K562 (cell line): Measurements from ENCODE around the gene TLR5. TPM values are rescaled to one million over a fixed set of nuclear protein-coding genes. Genes with fewer than 3 reads are reported as not detected.

ENCODE experiments used
- CHD1 ChIP-seq: fragments of 200-600 bp; sonication (generic); IDR thresholded peaks from one replicate; pipeline ENCODE4 v1.6.1; 2012; ENCODE audit warnings: mild to moderate bottlenecking, moderate library complexity, low read length, inconsistent platforms
- CHD7 ChIP-seq: fragments of 200-600 bp; sonication (generic); IDR thresholded peaks from one replicate; pipeline ENCODE4 v1.6.1; 2012; ENCODE audit warnings: mild to moderate bottlenecking, low read depth, low read length, inconsistent platforms
- SRSF7 ChIP-seq: fragments of 200-400 bp; formaldehyde crosslinking; optimal IDR thresholded peaks from 2 replicates; pipeline ENCODE3; 2017; ENCODE audit warnings: mild to moderate bottlenecking, low read depth, low read length
- ZNF408 ChIP-seq: fragments of 250-450 bp; sonication (Bioruptor Pico); IDR thresholded peaks from 2 replicates; pipeline ENCODE4 v1.4.0; 2020; ENCODE audit warnings: low read depth, mild to moderate bottlenecking, moderate library complexity
- polyA plus RNA-seq, 8 experiments: library from polyadenylated mRNA; depleted of rRNA in 4 of 8; stranded (reverse) in 5 of 8; unstranded in 3 of 8; fragments of >200 nt; fragmentation: Nextera tagmentation in 2 of 8; fragmentation: Illumina TruSeq in 1 of 8; extraction: Ambion mirVana in 2 of 8; extraction: Trizol in 1 of 8; gene quantifications; 2 replicates each; pipeline versions ENCODE4 v1.2.1 to v1.2.3, GENCODE V29; 2011 to 2014; ENCODE audit warnings: inconsistent platforms in 1 of 8, missing spikeins in 1 of 8
- total RNA-seq, 7 experiments: library from RNA; depleted of rRNA in 6 of 7; stranded (reverse); fragments of >200 nt in 6 of 7; fragmentation: Illumina TruSeq in 2 of 7; extraction: Trizol in 2 of 7; gene quantifications; 2 replicates each; pipeline versions ENCODE4 v1.2.1 to v1.2.3, GENCODE V29; 2011 to 2021; ENCODE audit warnings: low replicate concordance in 1 of 7

Gene TLR5
- total and polyA plus RNA-seq, 9 of the 15 experiments (the other 6 are each of a cell fraction or from before 2014, with no cell fraction given), result 0.93 to 7.4 (median 1.9) TPM

- TF ChIP-seq CHD7, result no peak
- TF ChIP-seq ZNF408 (CRISPR knock-in tag), result no peak
- no peak for TF ChIP-seq SRSF7
- no peak for TF ChIP-seq CHD1
These were observed 7.7 kb downstream of the TLR5 start (continued) for GRCh38 chr1:223135176-223135942.
